ENCODE data around the gene GRIK3.

GRIK3 gene

GRCh38 chr1:37012226-37012625 is 22.1 kb downstream of the GRIK3 start:
- DNase-seq, result no peak

- no peak for DNase-seq
Observed at GRCh38 chr1:37010011-37010410, 24.3 kb downstream of the GRIK3 start.

GRCh38 chr1:37009521-37009920 is 24.8 kb downstream of the GRIK3 start:
- DNase-seq, result no peak

- no peak for DNase-seq
Observed at GRCh38 chr1:37006132-37006868, 28.0 kb downstream of the GRIK3 start.

- no peak for DNase-seq
Observed at GRCh38 chr1:37002898-37003297, 31.4 kb downstream of the GRIK3 start.

GRCh38 chr1:37001703-37002102 is 32.6 kb downstream of the GRIK3 start:
- DNase-seq, result no peak

- DNase-seq, result no peak
Observed at GRCh38 chr1:36996106-36996505, 38.2 kb downstream of the GRIK3 start.

- DNase-seq, result no peak
Observed at GRCh38 chr1:36994868-36995267, 39.4 kb downstream of the GRIK3 start.

- DNase-seq, result no peak
Observed at GRCh38 chr1:36994294-36994693, 40.0 kb downstream of the GRIK3 start.

- DNase-seq, result no peak
Observed at GRCh38 chr1:36992139-36992943, 42.0 kb downstream of the GRIK3 start.

- DNase-seq, result no peak
Observed at GRCh38 chr1:36991551-36991950, 42.8 kb downstream of the GRIK3 start.

GRCh38 chr1:36990928-36991327 is 43.4 kb downstream of the GRIK3 start:
- DNase-seq, result no peak

GRCh38 chr1:36989241-36989640 is 45.1 kb downstream of the GRIK3 start:
- DNase-seq, result no peak

- DNase-seq, result no peak
Observed at GRCh38 chr1:36988741-36989193, 45.5 kb downstream of the GRIK3 start.

- DNase-seq, result no peak
Observed at GRCh38 chr1:36988321-36988720, 46.0 kb downstream of the GRIK3 start.

GRCh38 chr1:36987276-36987675 is 47.0 kb downstream of the GRIK3 start:
- no peak for DNase-seq

GRCh38 chr1:36986241-36986985 is 47.9 kb downstream of the GRIK3 start:
- DNase-seq, result no peak

GRCh38 chr1:36984675-36985074 is 49.6 kb downstream of the GRIK3 start:
- DNase-seq, result no peak

GRCh38 chr1:36984026-36984425 is 50.3 kb downstream of the GRIK3 start:
- DNase-seq, result no peak

GRCh38 chr1:36982709-36983108 is 51.6 kb downstream of the GRIK3 start:
- DNase-seq, result no peak

- DNase-seq, result no peak
Observed at GRCh38 chr1:36981771-36982622, 52.3 kb downstream of the GRIK3 start.

GRCh38 chr1:36981126-36981525 is 53.2 kb downstream of the GRIK3 start:
- no peak for DNase-seq
